HCT116 (cell line): Measurements from ENCODE around the gene KLHL15.

ENCODE experiments used
- CEBPB ChIP-seq: IDR thresholded peaks from 2 replicates; pipeline ENCODE4 v1.6.1; 2012; ENCODE audit warnings: low read depth
- EZH2 ChIP-seq: fragments of 200-600 bp; sonication (generic); IDR thresholded peaks from 2 replicates; pipeline ENCODE4 v1.6.1; 2017; ENCODE audit warnings: antibody characterized with exemption, mixed run types
- JUND ChIP-seq: IDR thresholded peaks from 2 replicates; pipeline ENCODE4 v1.6.1; 2012
- POLR2A ChIP-seq: IDR thresholded peaks from 2 replicates; pipeline ENCODE4 v1.7.0; 2011; ENCODE audit warnings: borderline replicate concordance; ENCODE audit not compliant: insufficient read depth, insufficient read length; ENCODE audit errors: extremely low read depth
- POLR2AphosphoS5 ChIP-seq: IDR thresholded peaks from 2 replicates; pipeline ENCODE4 v1.6.1; 2011; ENCODE audit warnings: mild to moderate bottlenecking, low read depth, low read length, moderate library complexity
- RAD21 ChIP-seq: IDR thresholded peaks from 2 replicates; pipeline ENCODE4 v1.6.1; 2012; ENCODE audit warnings: low read depth, mild to moderate bottlenecking
- SP1 ChIP-seq: IDR thresholded peaks from 2 replicates; pipeline ENCODE4 v1.6.1; 2012; ENCODE audit warnings: low read depth
- SRF ChIP-seq: IDR thresholded peaks from 2 replicates; pipeline ENCODE4 v1.6.1; 2012; ENCODE audit warnings: low read depth
- TCF7L2 ChIP-seq: IDR thresholded peaks from 2 replicates; pipeline ENCODE4 v1.7.0; 2011; ENCODE audit warnings: borderline replicate concordance, inconsistent platforms; ENCODE audit not compliant: insufficient read depth, insufficient read length; ENCODE audit errors: extremely low read depth
- YY1 ChIP-seq: IDR thresholded peaks from 2 replicates; pipeline ENCODE4 v1.6.1; 2011; ENCODE audit warnings: low read length, low read depth, moderate library complexity, mild to moderate bottlenecking; ENCODE audit not compliant: insufficient replicate concordance; ENCODE audit errors: extremely low read depth
- TF ChIP-seq, protein P1 (sequence below), 3 experiments: fragments of 200-600 bp in 1 of 3; sonication (generic) in 1 of 3; IDR thresholded peaks in 2 of 3; conservative IDR thresholded peaks in 1 of 3; 2 replicates each; pipeline ENCODE4 v1.5.1; 2012 to 2017; ENCODE audit warnings: low read depth in 2 of 3, low read length in 2 of 3, antibody characterized with exemption in 1 of 3, borderline replicate concordance in 1 of 3, control low read depth in 1 of 3, mild to moderate bottlenecking in 1 of 3, mixed read lengths in 1 of 3, mixed run types in 1 of 3, moderate library complexity in 1 of 3; ENCODE audit not compliant: insufficient read depth in 1 of 3
- TF ChIP-seq, protein P2 (sequence below): IDR thresholded peaks from 2 replicates; pipeline ENCODE4 v1.6.1; 2012

DNA sequence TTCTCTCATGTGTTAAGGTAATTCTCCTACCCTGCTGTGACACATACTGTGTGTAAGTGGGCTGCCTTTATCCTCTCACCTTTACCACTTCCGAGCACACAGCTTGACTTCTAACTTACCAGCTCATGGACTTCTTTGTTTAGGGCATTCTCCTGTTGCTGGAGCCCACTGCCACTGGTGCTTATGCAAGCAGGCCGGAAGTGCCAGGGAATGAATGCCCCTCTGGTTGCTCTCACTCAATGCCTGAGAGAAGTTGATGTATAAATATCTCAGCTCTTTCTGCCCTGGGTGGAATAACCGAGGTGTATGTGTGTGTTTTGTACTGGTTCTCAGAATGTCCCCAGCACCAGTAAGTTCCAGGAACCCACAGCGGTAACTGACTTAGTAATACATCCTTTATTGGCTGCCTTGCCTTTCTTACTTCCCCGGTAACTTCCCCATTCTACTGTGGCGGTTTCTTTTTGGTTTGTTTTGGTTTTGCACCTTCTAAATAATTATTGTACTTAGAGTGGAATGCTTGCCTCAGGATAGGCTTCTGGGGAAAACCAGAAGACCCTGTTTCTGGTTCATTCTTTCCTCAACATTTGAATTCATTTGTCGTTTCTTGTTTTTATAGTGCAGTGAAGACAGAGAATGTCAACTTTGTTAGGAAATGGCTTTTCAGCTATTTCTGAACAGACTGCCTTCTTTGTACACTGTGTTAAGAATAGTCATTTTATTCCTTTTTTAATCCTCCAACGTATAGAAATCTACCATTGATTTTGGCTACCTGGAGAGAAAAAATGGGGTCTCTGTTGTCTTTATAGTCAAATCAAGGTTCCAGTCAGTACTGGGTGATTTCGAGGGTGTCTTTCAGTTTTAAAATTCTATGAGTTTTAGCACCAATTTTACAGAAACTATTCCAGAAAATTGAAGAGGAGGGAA is 73.7 kb downstream of the KLHL15 start:
- TF ChIP-seq POLR2AphosphoS5 (no peak), RAD21 (no peak), CEBPB (no peak), EZH2 (no peak), POLR2A (no peak), SP1 (no peak), YY1 (no peak), JUND (no peak), SRF (no peak), TCF7L2 (no peak)
- TF ChIP-seq, protein P1, sequence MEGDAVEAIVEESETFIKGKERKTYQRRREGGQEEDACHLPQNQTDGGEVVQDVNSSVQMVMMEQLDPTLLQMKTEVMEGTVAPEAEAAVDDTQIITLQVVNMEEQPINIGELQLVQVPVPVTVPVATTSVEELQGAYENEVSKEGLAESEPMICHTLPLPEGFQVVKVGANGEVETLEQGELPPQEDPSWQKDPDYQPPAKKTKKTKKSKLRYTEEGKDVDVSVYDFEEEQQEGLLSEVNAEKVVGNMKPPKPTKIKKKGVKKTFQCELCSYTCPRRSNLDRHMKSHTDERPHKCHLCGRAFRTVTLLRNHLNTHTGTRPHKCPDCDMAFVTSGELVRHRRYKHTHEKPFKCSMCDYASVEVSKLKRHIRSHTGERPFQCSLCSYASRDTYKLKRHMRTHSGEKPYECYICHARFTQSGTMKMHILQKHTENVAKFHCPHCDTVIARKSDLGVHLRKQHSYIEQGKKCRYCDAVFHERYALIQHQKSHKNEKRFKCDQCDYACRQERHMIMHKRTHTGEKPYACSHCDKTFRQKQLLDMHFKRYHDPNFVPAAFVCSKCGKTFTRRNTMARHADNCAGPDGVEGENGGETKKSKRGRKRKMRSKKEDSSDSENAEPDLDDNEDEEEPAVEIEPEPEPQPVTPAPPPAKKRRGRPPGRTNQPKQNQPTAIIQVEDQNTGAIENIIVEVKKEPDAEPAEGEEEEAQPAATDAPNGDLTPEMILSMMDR (IDR thresholded peaks at IDR 0.05 in 2 of 3, conservative IDR thresholded peaks at IDR 0.05 in 1 of 3; ENCODE audit: borderline replicate concordance in 1 of 3, insufficient read depth in 1 of 3, low read depth in 2 of 3, low read length in 2 of 3), result no peak
- TF ChIP-seq, protein P2, sequence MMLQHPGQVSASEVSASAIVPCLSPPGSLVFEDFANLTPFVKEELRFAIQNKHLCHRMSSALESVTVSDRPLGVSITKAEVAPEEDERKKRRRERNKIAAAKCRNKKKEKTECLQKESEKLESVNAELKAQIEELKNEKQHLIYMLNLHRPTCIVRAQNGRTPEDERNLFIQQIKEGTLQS, result no peak
